SH-SY5Y (cell line): ENCODE results near the gene DAAM1.

Source experiments
- GATA2 ChIP-seq: IDR thresholded peaks from 2 replicates; pipeline ENCODE4 v1.6.1; 2011; ENCODE audit warnings: mild to moderate bottlenecking, low read depth, low read length
- GATA3 ChIP-seq: IDR thresholded peaks from 2 replicates; pipeline ENCODE4 v1.6.1; 2011; ENCODE audit warnings: low read depth, mild to moderate bottlenecking, low read length, moderate library complexity

DNA sequence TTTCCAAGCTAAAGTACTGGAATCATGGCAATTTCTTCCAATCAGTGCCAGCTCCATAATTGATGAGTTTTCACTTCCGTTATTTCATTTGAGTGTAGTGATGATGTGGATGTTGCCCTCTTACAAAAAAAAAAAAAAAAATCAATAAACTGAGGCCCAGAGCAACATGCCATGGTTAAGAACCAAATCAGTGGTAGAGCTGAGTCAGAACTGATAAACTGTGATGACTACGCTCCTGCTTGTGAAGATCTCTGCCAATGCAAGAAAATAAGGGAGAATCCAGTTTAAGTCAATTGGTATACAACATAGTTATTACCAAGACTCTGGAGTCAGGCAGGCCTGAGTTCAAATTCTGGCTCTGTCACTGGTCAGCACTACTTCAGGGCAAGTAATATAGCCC lies 174.0 kb downstream of the DAAM1 start:
- TF ChIP-seq GATA3 (no peak), GATA2 (no peak)
